ENCODE results near the gene CCDC159. TPM values are rescaled to one million over a fixed set of nuclear protein-coding genes. Genes with fewer than 3 reads are reported as not detected.
A peak's percentile ranks its signal among the peaks of the same experiment; 100 is the strongest.

Gene CCDC159
- total RNA-seq (10 to 100 TPM; 40.1 to 57.5 (median 51.3) TPM), polyA plus RNA-seq (10 to 100 TPM; 34.7 to 83.7 (median 73.9) TPM)
- long read RNA-seq, donor 1, partial matches to known transcripts, result 0 of 4 reads
- long read RNA-seq, donor 1, other reads (novel, unspliced or antisense), result 0 of 4 reads
- long read RNA-seq, donor 2, partial matches to known transcripts, result 0 of 2 reads
- long read RNA-seq, donor 2, other reads (novel, unspliced or antisense), result 0 of 2 reads

DNA sequence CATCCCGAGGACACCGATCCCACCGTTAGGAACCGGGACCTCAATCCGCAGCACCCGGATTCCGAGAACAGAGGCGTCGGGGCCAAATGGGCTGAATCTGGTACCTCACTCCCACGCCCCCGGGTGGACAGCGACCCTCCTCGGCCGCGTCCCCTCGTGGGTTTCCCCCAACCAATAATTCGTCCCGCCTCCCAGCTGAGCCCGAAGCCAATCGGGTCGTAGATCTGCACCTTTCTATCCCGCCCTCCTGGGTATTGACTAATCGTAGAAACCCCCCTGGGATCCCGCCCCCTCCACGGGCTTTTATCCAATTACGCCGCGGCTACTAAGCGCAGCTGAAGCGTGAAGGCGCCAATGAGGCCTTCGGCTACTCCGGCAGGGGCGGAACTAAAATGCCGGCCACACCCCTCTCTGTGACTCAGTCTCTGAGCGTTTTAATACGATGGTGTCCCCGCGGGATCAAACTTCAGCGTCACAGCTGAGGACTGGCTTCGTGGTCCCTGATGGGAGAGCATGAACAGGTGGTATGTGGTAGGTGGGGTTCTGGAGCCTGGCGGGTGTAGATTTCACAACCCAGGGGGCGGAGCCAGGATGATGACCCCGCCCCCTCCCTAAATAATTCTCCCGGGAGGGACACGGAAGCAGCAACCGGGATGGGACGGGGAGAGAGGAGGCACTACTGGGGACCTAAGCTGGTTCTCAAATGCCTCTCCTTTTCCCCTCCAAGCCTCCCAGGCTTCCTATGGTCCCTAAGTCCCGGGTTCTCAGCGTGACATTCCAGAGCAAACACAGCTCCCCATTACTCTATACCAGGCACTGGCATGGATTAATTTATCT is at the start of gene CCDC159, which contains the start of gene TMEM205:
Gene CCDC159, plus strand, starts transcription at position 416 of the 837 bp plus-strand sequence. Its CDS starts 88 bp downstream, at position 504.
Gene TMEM205, minus strand, starts transcription at position 165 of the 837 bp plus-strand sequence. CDS start 649 bp downstream, outside the sequence.
- WGBS, 5 donors, result 0 to 1% (median 1%) methylated on average over 37 to 50 of the region's 50 CpGs
- TF ChIP-seq, protein P1, sequence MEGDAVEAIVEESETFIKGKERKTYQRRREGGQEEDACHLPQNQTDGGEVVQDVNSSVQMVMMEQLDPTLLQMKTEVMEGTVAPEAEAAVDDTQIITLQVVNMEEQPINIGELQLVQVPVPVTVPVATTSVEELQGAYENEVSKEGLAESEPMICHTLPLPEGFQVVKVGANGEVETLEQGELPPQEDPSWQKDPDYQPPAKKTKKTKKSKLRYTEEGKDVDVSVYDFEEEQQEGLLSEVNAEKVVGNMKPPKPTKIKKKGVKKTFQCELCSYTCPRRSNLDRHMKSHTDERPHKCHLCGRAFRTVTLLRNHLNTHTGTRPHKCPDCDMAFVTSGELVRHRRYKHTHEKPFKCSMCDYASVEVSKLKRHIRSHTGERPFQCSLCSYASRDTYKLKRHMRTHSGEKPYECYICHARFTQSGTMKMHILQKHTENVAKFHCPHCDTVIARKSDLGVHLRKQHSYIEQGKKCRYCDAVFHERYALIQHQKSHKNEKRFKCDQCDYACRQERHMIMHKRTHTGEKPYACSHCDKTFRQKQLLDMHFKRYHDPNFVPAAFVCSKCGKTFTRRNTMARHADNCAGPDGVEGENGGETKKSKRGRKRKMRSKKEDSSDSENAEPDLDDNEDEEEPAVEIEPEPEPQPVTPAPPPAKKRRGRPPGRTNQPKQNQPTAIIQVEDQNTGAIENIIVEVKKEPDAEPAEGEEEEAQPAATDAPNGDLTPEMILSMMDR (IDR thresholded peaks at IDR 0.05 in 8 of 11, conservative IDR thresholded peaks at IDR 0.05 in 3 of 11), result peak in 5 of 11 experiments; percentile 12 to 38 (median 21)
- TF ChIP-seq POLR2A (IDR thresholded peaks at IDR 0.05) (peak in 2 of 3 donors; percentile 7 to 9), POLR2AphosphoS5 (IDR thresholded peaks at IDR 0.05) (peak; percentile 80 to 85 (median 84))
- DNase-seq, result peak; percentile 98
- H3K27ac ChIP-seq, result peak within 1 kb of the TSS; percentile 43 to 95 (median 86)
- H3K4me3 ChIP-seq, result peak within 1 kb of the TSS; percentile 54 to 91 (median 64)
- peaks cover 0 to 37% (median 0%) of the 10 kb centered on the region in 6 donors for H3K36me3 ChIP-seq
- intact Hi-C loops (cut with DNase I; ENCODE audit: low total_unique reads), result no loop called here
- H3K27me3 ChIP-seq (replicated peaks in 1 of 7), result no peaks in the 10 kb centered on the region
- peaks cover 0 to 10% (median 8%) of the 10 kb centered on the region in 8 donors for H3K9me3 ChIP-seq
- peaks cover 19 to 49% (median 36%) of the 10 kb centered on the region in 6 donors for H3K4me1 ChIP-seq

GRCh38 chr19:11299946-11300810 is 46.1 kb upstream of the CCDC159 start:
- 52 to 71% (median 61%) methylated on average over 8 of the region's 8 CpGs for WGBS, 5 donors
- Histone ChIP-seq H3K4me1 (peaks cover 0 to 40% (median 13%) of the 10 kb centered on the region in 6 donors), H3K27ac (peak overlapping the region in 1 of 8 donors; percentile 31), H3K4me3 (no peak overlapping the region), H3K36me3 (no peaks in the 10 kb centered on the region), H3K27me3 (replicated peaks in 1 of 7) (no peaks in the 10 kb centered on the region), H3K9me3 (no peaks in the 10 kb centered on the region)
- intact Hi-C loops (cut with DNase I; ENCODE audit: low total_unique reads), result no loop called here
- TF ChIP-seq, protein P1 (IDR thresholded peaks at IDR 0.05 in 8 of 11, conservative IDR thresholded peaks at IDR 0.05 in 3 of 11), result no peak
- TF ChIP-seq POLR2AphosphoS5 (IDR thresholded peaks at IDR 0.05), result no peak
- no peak for TF ChIP-seq POLR2A (IDR thresholded peaks at IDR 0.05)
- no peak for DNase-seq

- WGBS, 5 donors, result 71 to 83% (median 78%) methylated on average over 11 of the region's 11 CpGs
- no peak for DNase-seq
- no peaks in the 10 kb centered on the region for H3K9me3 ChIP-seq
- intact Hi-C loops (cut with DNase I; ENCODE audit: low total_unique reads), result no loop called here
- H3K27ac ChIP-seq, result peak overlapping the region in 1 of 8 donors; percentile 31
- TF ChIP-seq, protein P1 (IDR thresholded peaks at IDR 0.05 in 8 of 11, conservative IDR thresholded peaks at IDR 0.05 in 3 of 11), result no peak
- TF ChIP-seq POLR2AphosphoS5 (IDR thresholded peaks at IDR 0.05) (no peak), POLR2A (IDR thresholded peaks at IDR 0.05) (no peak)
- H3K27me3 ChIP-seq (replicated peaks in 1 of 7), result no peaks in the 10 kb centered on the region
- no peaks in the 10 kb centered on the region for H3K36me3 ChIP-seq
- H3K4me3 ChIP-seq, result no peak overlapping the region
- peaks cover 0 to 35% (median 10%) of the 10 kb centered on the region in 6 donors for H3K4me1 ChIP-seq
Observed at GRCh38 chr19:11300811-11301120, 45.6 kb upstream of the CCDC159 start.

Measured in spleen (tissue), 13 donors.